HUDEP-2 (cell line): ENCODE measurements around the gene MAN2C1.
"Not testable (repeated sequence)": the region's sequence is repeated elsewhere in the genome, so short reads cannot be mapped to it uniquely, and the experiment has no call there.

ENCODE experiments used
- DNase-seq, 76 experiments: peaks; one replicate each; lab custom pipeline; 2025; ENCODE audit not compliant: unreplicated experiment in 76 of 76; lab: John Stamatoyannopoulos, UW

MAN2C1 gene

GRCh38 chr15:75347222-75348033 is 21.0 kb downstream of the MAN2C1 start:
- peak in 15 of 76 experiments; percentile 3 to 44 (median 18) for DNase-seq

GRCh38 chr15:75346796-75347221 is 21.6 kb downstream of the MAN2C1 start, which contains the start of gene NEIL1:
TSS of gene NEIL1 (plus strand) at chr15:75347039. CDS start at chr15:75348906, 1,867 bp downstream.
- DNase-seq, result no peak

DNA sequence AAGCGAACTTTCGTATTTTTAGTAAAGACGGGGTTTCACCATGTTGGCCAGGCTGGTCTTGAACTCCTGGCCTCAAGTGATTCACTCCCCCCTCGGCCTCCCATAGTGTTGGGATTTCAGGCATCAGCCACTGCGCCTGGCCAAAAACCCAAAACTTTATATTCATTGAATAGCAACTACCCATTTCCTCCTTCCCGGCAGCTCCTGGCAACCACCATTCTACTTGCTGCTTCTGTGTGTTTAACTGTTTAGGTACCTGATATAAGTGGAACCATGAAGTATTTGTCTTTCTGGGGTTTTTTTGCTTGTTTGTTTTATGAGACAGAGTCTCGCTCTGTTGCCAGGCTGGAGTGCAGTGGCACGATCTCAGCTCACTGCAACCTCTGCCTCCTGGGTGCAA is 24.5 kb downstream of the MAN2C1 start:
- not testable (repeated sequence) for DNase-seq

GRCh38 chr15:75342221-75342620 is 26.2 kb downstream of the MAN2C1 start:
- no peak for DNase-seq

DNA sequence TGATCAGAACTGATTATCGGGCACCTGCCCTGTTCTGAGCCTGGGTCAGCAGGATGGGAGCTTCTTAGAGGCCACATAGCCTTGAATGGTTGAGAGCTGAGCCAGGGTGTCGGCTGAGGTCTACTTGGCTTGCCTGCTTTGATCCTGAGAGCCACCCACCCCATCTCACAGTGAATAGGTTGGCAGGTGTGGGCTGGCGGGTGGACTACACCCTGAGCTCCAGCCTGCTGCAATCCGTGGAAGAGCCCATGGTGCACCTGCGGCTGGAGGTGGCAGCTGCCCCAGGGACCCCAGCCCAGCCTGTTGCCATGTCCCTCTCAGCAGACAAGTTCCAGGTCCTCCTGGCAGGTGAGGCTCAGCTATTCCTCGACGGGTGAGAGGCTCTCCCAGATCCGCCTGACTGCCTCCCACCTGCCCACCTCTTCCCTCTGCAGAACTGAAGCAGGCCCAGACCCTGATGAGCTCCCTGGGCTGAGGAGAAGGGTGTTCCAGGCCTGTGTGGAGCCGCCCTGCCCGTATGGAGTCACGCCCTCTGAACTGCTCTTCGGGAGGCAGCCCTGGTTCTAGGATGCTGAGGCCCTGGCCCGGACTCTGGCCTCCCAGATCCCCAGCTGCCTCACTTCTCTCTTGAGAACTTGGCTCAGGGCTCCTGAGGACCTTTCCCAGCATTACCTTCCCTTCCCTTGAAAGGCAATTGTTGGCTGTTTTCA is 28.7 kb downstream of the MAN2C1 start:
- DNase-seq, result no peak

- DNase-seq, result no peak
Measured at GRCh38 chr15:75338661-75339240, 29.7 kb downstream of the MAN2C1 start.

DNA sequence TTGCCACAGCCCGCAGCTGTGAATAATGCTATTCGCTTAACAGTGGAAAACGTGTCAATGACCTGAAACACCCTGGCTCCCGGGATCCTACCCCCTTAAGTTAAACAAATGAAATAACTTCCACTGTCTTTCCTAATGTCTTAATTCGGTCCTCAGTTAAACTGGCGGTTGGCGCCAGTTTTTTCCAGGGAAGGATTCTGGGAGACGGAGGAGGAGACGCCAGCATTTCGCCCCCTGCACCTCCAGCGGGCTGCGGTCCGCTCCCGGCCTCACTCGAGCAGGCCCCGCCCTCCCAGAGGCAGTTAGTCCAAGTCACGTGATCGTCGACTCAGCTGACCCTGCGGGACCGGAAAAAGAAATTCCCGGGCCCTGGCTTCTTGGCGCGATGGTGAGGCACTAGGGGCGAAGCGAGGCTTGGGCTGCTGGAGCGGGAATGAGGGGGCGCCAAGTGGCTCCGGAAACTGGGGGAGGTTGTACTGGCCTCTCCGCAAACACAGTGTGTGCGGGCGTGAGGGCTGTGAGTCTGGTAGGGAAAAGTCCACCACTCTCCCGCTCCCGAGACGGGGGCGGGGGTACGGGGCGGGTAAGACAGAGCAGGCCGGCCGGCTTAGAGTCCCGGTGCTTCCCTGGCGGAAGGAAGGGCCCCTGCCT is 32.6 kb downstream of the MAN2C1 start, which contains the start of gene COMMD4:
COMMD4 (plus strand) TSS at position 359 of the 651 bp plus-strand sequence; CDS start at position 386, 27 bp downstream.
- DNase-seq, result peak in 74 of 76 experiments; percentile 34 to 92 (median 84)

- peak in 1 of 76 experiments; percentile 24 for DNase-seq
Measured at GRCh38 chr15:75335313-75335704, 33.1 kb downstream of the MAN2C1 start.

DNA sequence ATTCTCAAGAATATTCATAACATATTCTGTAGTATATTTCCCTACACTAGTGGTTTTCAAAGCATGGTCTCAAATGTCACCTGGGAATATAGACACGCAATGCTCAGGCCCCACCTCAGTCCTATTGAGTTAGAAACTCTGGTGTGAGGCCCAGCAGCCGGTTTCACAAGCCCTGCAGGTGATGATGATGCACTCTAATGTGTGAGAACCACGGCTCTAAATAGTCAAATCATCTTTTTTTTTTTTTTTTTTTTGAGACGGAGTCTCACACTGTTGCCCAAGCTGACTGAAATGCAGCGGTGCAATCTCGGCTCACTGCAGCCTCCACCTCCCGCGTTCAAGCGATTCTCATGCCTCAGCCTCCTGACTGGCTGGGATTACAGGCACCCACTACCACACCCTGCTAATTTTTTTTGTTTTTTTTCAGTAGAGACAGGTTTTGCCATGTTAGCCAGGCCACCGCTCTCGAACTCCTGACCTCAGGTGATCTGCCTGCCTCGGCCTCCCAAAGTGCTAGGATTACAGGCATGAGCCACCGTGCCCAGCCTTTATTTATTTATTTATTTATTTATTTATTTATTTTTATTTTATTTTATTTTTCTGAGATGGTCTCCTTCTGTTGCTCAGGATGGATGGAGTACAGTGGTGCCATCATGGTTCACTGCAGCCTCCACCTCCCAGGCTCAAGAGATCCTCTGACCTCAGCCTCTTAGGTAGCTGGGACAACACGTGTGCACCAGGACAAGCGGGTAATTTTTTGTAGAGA is 34.6 kb downstream of the MAN2C1 start:
- DNase-seq, result not testable (repeated sequence)

- not testable (repeated sequence) for DNase-seq
Measured at GRCh38 chr15:75332093-75332492, 36.3 kb downstream of the MAN2C1 start.

- no peak for DNase-seq
Measured at GRCh38 chr15:75329571-75329970, 38.8 kb downstream of the MAN2C1 start.

DNA sequence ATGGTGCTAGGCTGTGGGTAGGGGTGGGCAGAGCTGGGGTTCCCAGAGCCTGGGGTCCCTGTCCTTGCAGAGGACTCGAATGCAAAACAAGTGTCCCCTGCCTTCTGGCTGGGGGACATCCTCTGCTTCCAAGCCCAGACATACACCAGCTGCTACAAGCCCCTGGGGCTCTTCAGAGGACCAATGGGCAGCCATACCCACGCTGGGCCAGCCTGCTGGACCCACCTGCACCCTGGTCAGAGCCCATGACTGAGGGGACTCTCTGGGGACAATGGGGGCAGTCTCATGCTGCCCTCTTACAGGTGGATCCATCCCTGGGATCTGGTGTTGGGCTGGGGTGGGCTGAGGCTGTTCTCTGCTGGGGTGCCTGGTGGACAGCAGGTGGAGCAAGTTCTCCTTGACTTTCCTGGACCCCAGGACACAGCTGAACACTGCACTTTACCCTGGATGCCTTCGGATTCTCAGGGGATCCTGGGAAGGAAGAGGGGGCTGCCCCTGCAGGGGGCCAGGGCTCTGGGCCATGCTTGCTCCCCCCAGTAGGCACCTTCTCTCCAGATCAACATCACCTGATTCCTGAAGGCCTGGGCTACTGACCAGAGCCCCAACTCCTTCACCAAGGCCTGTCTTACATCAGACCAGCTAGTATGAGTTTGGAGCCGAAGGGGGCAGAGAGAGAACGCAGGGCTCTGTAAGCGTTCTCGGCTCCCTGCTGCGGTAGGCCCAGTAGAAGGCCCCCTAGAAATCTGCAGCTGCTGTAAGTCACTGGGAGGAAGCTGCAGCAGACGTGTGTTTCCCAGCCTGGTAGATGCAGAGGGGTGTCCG is 39.7 kb downstream of the MAN2C1 start:
- no peak for DNase-seq

- no peak for DNase-seq
Measured at GRCh38 chr15:75327491-75327890, 40.9 kb downstream of the MAN2C1 start.

GRCh38 chr15:75327005-75327404 is 41.4 kb downstream of the MAN2C1 start:
- DNase-seq, result no peak

DNA sequence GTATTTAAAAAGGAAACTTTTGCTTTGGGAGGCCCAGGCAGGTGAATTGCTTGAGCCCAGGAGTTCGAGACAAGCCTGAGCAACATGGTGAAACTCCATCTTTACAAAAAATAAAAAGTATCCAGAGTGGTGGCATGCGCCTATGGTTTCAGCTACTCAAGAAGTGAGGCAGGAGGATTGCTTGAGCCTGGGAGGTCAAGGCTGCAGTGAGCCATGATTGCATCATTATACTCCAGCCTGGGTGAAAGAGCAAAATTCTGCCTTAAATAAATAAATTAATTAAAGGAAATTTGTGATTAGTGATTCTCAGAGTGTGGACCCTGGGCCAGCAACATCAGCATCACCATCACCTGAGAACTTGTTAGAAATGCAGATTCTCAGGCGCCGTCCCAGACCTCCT is 42.5 kb downstream of the MAN2C1 start:
- DNase-seq, result no peak

DNA sequence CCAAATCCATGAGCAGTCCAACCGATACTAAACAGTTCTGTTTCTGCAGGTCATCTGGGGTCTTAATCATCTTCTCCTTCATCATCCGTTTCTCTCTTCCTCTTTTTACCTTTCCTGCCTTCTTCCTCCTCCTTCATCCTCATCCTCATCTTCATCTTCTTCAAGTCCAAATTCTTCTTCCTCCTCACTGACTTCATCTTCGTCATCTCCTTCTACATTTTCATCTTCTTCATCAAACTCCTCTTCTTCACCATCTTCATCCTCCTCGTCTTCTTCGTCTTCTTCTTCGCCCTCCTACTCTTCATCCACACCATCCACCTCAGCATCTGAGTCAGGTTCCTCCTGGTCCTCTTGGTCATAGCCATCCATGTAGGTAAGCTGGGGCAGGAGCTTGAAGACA is 46.7 kb downstream of the MAN2C1 start:
- DNase-seq, result no peak

DNA sequence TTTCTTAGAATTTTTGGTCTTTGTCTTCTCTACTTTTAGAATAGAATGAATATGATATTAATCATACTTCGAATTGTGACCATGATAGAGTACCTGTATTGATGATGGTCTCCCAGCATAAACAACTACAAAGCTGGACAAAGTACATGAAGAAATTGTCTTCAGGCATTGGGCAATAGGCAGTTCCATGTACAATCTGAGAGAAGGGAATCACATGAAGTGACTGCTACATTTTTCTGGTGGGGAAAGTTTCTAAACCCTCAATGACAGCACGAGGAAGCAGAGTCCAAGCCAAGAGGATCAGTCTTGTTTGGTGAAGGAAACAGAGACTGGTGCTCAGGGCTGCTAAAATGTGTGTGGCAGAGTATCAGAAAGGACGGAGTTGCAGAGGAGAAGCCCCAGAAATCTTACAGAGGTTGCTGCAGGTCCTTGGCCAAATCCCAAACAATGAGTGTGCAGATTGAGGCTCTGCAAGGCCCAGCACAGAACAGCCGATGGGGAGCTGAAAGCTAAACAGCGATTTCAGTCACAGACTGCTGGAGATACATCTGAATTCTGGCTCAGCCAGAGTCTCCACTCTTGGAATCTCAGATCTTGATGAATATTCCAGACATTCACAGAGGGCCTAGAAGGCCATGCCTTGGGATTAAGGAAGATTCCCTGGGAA is 49.0 kb downstream of the MAN2C1 start:
- not testable (repeated sequence) for DNase-seq

DNA sequence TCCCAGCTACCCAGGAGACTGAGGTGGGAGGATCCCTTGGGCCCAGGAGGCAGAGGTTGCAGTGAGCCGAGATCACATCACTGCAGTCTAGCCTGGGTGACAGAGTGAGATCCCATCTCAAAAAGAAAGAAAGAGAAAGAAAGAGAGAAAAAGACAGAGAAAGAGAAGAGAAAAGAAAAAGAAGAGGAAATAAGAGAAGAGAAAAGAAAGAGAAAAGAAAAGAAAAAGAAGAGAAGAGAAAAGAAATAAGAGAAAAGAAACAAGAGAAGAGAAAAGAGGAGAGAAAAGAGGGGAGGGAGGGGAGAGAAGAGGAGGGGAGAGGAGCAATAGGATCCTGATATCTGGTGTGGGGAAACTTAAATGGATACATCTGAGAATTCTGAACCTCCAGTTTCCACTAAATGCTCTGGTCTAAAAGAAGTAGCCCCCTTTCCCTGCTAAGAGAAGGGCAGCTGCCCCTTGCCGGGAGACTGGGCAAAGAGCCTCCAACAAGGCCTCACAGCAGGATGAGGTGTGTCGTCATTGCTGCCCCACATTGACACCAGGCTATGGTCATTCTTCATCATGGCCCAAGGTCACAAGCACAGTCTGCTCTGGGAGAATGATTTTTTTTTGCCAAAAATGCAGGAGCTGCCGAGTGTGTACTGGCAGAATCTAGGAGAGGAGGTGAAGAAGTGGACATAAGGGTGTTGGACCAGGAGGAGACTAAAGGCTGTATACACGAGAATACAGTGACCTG is 53.7 kb downstream of the MAN2C1 start:
- DNase-seq, result no peak
